Inflammatory macrophage treated with lipopolysaccharide for 4 hours (primary cell): ENCODE data around the gene RTL10.

Source experiments
- DNase-seq: peaks from one replicate; pipeline ENCODE4 v3.0.0-alpha.2; 2020

RTL10 gene

DNA sequence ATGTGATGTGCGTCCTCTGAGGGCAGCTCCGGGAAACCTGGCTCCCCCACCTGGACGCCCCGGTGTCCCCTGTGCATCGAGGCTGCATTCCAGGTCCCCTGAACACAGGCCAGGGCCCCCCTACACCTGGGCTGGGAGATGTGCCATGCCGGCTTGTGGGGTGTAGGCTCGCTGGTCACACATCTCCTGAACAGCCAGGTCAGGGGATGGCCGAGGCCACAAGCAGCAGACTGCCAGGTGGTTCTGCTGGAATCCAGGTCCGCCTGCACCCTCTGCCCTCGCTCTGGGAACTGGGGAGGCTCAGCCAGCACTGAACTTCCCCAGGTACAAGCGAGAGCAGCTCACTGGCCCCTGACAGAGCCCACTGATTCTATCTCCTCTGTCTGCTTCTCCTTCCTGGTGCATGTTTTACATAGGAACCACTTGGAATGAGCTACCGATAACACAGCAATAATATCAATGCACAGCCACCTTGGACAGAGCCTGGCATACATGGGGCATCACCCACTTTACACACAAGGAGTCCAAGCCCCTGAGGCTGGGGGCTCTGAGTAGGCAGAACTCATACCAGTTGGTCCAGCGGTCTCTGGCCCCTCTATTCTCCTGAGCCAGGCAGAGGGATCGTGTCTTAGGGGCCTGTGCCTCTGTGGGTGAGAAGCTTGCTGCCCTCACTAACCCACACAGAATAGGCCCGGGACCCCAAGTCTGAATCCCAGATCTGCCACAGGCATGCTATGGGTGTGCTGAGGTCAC, 47.3 kb downstream of the RTL10 start:
- no peak for DNase-seq

DNA sequence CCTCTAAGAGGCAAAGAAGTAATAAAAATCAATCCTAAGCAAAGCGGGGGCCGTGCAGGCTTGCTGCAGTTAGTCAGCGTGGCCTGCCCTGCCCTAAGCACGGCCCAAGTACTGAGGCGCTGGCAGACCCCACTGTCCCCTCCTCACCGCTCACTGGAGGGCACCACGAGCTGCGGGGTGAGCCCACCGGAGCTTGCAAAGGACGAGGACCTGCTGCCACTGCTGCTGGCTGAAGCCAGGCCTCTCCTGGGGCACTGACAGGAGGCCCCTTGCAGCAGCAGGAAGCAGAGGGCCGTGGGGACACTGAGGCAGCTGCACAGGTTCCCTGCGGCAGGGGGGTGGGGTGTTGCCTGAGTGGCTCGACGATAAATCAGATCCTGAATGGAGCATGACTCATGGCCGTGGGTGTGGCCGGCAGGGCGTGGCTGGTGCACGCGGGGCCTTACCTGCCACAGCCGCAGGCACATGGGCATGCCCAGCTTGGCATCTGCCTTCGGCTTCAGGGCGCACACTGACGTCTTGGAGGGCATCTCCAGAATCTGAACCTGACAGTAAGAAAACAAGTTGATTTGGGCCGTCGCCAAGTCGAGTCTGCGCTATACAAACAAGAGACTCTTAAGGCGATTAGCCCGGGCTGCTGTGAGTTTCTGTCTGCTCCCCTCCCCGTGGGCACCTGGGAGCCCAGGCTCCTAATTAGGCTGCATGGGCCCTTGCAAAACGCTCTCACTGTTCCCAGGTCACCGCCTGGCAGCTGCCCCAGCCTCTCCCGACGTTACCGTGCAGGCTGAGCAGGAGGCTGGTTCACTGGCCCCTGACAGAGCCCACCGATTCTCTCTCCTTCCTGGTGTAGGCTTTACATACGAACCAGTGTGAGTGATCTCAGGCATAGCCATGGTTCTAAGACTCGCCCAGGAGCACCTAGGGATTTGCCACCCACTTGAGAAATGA, 48.2 kb downstream of the RTL10 start:
- DNase-seq: no peak

DNA sequence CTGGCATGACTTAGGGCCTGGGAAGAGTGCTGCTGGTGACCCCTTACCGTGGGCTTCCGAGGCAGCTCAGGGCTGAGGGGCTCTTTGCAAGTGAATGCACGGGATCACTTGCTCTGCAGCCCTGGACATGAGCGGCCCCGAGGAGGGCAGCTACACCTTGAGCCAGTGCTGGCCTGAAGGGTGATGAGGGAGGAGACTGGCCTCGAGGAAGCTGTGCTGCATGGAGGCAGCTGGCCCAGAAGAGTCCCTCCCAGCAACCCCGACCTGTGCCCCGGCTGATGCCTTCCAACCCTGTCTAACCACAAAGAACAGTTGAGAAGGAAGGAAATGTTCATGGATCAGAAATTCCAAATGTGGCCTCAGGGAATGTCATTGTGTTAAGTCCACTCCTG, 48.9 kb downstream of the RTL10 start:
- DNase-seq: no peak
